ENCODE measurements around the gene BMP7.
"Not testable (repeated sequence)": the region's sequence is repeated elsewhere in the genome, so short reads cannot be mapped to it uniquely, and the experiment has no call there.

BMP7 gene

GRCh38 chr20:57248132-57248797, 18.2 kb downstream of the BMP7 start:
- FAIRE-seq = no peak

GRCh38 chr20:57247292-57247965, 19.0 kb downstream of the BMP7 start:
- FAIRE-seq = no peak

- no peak for FAIRE-seq
Measured at GRCh38 chr20:57245997-57246396, 20.4 kb downstream of the BMP7 start.

- no peak for FAIRE-seq
Measured at GRCh38 chr20:57244627-57245214, 21.7 kb downstream of the BMP7 start.

- FAIRE-seq = no peak
Measured at GRCh38 chr20:57244221-57244585, 22.2 kb downstream of the BMP7 start.

GRCh38 chr20:57243480-57244220, 22.8 kb downstream of the BMP7 start:
- FAIRE-seq = no peak

GRCh38 chr20:57242414-57242813, 24.0 kb downstream of the BMP7 start:
- no peak for FAIRE-seq

- FAIRE-seq = no peak
Measured at GRCh38 chr20:57241363-57241991, 25.0 kb downstream of the BMP7 start.

- FAIRE-seq = no peak
Measured at GRCh38 chr20:57240581-57241362, 25.7 kb downstream of the BMP7 start.

GRCh38 chr20:57239725-57240124, 26.7 kb downstream of the BMP7 start:
- not testable (repeated sequence) for FAIRE-seq

- FAIRE-seq = not testable (repeated sequence)
Measured at GRCh38 chr20:57239324-57239723, 27.1 kb downstream of the BMP7 start.

- FAIRE-seq = no peak
Measured at GRCh38 chr20:57238089-57238488, 28.4 kb downstream of the BMP7 start.

GRCh38 chr20:57237585-57237953, 28.9 kb downstream of the BMP7 start:
- no peak for FAIRE-seq

GRCh38 chr20:57236813-57237584, 29.4 kb downstream of the BMP7 start:
- FAIRE-seq = no peak

- FAIRE-seq = no peak
Measured at GRCh38 chr20:57234556-57235251, 31.7 kb downstream of the BMP7 start.

GRCh38 chr20:57231951-57232428, 34.5 kb downstream of the BMP7 start:
- no peak for FAIRE-seq

- no peak for FAIRE-seq
Measured at GRCh38 chr20:57231161-57231560, 35.3 kb downstream of the BMP7 start.

GRCh38 chr20:57230247-57230646, 36.2 kb downstream of the BMP7 start:
- FAIRE-seq = no peak

GRCh38 chr20:57229490-57229889, 37.0 kb downstream of the BMP7 start:
- no peak for FAIRE-seq

GRCh38 chr20:57225830-57226229, 40.6 kb downstream of the BMP7 start:
- no peak for FAIRE-seq
